ENCODE data around the gene ZNF281. TPM values are rescaled to one million over a fixed set of nuclear protein-coding genes. Genes with fewer than 3 reads are reported as not detected.
A peak's percentile ranks its signal among the peaks of the same experiment; 100 is the strongest.

Gene ZNF281, protein sequence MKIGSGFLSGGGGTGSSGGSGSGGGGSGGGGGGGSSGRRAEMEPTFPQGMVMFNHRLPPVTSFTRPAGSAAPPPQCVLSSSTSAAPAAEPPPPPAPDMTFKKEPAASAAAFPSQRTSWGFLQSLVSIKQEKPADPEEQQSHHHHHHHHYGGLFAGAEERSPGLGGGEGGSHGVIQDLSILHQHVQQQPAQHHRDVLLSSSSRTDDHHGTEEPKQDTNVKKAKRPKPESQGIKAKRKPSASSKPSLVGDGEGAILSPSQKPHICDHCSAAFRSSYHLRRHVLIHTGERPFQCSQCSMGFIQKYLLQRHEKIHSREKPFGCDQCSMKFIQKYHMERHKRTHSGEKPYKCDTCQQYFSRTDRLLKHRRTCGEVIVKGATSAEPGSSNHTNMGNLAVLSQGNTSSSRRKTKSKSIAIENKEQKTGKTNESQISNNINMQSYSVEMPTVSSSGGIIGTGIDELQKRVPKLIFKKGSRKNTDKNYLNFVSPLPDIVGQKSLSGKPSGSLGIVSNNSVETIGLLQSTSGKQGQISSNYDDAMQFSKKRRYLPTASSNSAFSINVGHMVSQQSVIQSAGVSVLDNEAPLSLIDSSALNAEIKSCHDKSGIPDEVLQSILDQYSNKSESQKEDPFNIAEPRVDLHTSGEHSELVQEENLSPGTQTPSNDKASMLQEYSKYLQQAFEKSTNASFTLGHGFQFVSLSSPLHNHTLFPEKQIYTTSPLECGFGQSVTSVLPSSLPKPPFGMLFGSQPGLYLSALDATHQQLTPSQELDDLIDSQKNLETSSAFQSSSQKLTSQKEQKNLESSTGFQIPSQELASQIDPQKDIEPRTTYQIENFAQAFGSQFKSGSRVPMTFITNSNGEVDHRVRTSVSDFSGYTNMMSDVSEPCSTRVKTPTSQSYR
- total RNA-seq (ENCODE audit: unreplicated experiment) = 35.1 TPM
- long read RNA-seq, full-length matches to known transcripts = 8 of 14 reads
- long read RNA-seq, partial matches to known transcripts = 0 of 14 reads
- long read RNA-seq, other reads (novel, unspliced or antisense) = 6 of 14 reads

DNA sequence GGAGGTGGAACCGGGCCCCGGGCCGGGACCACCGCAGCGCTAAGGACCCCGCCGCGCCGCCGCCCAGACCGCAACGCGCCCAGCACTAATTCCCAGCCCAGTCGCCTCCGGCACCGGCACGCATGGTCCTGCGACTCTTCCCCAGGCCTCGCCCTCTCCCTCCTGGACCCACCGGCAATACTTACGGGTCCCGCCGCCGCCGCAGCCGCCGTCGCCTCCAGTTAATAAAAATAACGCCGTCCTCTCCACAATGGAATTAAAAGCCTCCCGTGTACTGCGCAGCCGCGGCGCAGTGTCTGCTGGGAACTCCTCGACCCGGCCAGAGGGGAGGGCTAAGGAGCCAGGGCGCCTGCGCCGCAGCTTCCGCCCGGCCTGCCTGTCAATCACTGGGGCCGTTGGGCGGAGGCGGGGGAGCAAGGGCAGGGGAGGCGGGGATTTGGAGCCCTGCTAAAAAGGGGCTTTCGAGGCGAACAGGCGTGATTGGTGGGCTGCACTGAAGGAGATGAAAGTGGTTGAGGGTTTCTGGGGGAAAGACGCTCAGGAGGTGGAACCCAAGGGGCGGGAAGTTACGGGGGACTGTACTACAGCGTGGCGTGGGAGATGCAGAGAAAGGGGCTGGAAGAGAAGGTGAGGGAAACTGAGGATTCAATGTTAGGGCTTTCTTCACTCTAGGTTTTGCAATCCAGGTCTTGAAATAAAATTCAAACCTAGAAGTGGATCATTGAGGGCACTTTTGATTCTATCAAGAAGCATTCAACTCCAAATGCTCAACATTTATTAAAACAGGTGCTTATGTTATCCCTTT, at the start of gene ZNF281:
TSS of gene ZNF281 (minus strand) at position 276 of the 805 bp plus-strand sequence. CDS start 331 bp downstream, outside the sequence.
- H3K9me3 Mint-ChIP-seq (ENCODE audit: unreplicated experiment) = no peaks in the 10 kb centered on the region
- peak; percentile 99 for DNase-seq (ENCODE audit: low spot score)
- peaks cover 52% of the 10 kb centered on the region for H3K4me1 Mint-ChIP-seq (ENCODE audit: unreplicated experiment)
- peak within 1 kb of the TSS; percentile 100 for H3K4me3 Mint-ChIP-seq (ENCODE audit: unreplicated experiment)
- H3K36me3 Mint-ChIP-seq (ENCODE audit: low read depth, unreplicated experiment) = peaks cover 12% of the 10 kb centered on the region
- H3K27ac Mint-ChIP-seq (ENCODE audit: unreplicated experiment) = peak within 1 kb of the TSS; percentile 97
- TF ChIP-seq, protein P1, sequence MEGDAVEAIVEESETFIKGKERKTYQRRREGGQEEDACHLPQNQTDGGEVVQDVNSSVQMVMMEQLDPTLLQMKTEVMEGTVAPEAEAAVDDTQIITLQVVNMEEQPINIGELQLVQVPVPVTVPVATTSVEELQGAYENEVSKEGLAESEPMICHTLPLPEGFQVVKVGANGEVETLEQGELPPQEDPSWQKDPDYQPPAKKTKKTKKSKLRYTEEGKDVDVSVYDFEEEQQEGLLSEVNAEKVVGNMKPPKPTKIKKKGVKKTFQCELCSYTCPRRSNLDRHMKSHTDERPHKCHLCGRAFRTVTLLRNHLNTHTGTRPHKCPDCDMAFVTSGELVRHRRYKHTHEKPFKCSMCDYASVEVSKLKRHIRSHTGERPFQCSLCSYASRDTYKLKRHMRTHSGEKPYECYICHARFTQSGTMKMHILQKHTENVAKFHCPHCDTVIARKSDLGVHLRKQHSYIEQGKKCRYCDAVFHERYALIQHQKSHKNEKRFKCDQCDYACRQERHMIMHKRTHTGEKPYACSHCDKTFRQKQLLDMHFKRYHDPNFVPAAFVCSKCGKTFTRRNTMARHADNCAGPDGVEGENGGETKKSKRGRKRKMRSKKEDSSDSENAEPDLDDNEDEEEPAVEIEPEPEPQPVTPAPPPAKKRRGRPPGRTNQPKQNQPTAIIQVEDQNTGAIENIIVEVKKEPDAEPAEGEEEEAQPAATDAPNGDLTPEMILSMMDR (IDR thresholded peaks at IDR 0.05; ENCODE audit: unreplicated experiment) = no peak
- peaks cover 3% of the 10 kb centered on the region for H3K27me3 Mint-ChIP-seq (ENCODE audit: unreplicated experiment)

DNA sequence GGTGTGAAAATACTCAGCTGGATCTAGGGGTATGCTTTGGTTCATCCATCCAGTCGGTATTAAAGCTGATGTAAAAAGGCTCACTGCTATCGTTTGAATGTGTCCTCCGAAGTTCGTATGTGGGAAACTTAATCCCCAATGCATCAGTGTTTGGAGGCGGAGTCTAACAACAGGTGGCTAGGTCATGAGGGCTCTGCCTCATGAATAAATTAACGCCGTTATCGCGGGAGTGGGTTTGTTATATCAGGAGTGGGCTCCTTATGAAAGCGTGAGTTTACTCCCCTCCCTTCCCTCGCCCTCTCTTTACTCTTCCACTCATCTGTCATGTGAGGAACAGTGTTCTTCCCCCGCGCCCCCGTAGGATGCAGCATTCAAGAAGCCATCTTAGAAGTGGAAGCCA, 48.9 kb upstream of the ZNF281 start:
- H3K4me3 Mint-ChIP-seq (ENCODE audit: unreplicated experiment) = no peak overlapping the region
- H3K27me3 Mint-ChIP-seq (ENCODE audit: unreplicated experiment) = no peaks in the 10 kb centered on the region
- TF ChIP-seq, protein P1 (IDR thresholded peaks at IDR 0.05; ENCODE audit: unreplicated experiment) = no peak
- no peak overlapping the region for H3K27ac Mint-ChIP-seq (ENCODE audit: unreplicated experiment)
- H3K36me3 Mint-ChIP-seq (ENCODE audit: low read depth, unreplicated experiment) = no peaks in the 10 kb centered on the region
- H3K9me3 Mint-ChIP-seq (ENCODE audit: unreplicated experiment) = no peaks in the 10 kb centered on the region
- H3K4me1 Mint-ChIP-seq (ENCODE audit: unreplicated experiment) = peaks cover 14% of the 10 kb centered on the region
- no peak for DNase-seq (ENCODE audit: low spot score)

DNA sequence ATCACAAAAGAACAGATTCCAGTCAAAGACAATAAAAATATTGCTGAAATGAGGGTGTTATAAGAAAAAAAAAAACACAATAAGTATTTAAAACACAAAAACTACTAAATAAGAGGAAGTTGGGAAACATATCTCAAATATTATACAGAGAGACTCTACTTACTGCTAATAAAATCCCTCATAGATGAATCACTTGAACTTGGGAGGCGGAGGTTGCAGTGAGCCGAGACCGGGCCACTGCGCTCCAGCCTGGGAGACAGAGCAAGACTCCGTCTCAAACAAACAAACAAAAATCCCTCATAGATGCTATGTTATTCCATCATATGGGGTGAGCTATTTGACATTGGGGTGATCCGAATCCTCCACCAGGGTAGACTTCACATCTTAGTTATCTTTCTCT, 48.0 kb upstream of the ZNF281 start:
- TF ChIP-seq, protein P1 (IDR thresholded peaks at IDR 0.05; ENCODE audit: unreplicated experiment) = no peak
- no peaks in the 10 kb centered on the region for H3K9me3 Mint-ChIP-seq (ENCODE audit: unreplicated experiment)
- no peak overlapping the region for H3K4me3 Mint-ChIP-seq (ENCODE audit: unreplicated experiment)
- H3K36me3 Mint-ChIP-seq (ENCODE audit: low read depth, unreplicated experiment) = no peaks in the 10 kb centered on the region
- no peak overlapping the region for H3K27ac Mint-ChIP-seq (ENCODE audit: unreplicated experiment)
- H3K27me3 Mint-ChIP-seq (ENCODE audit: unreplicated experiment) = no peaks in the 10 kb centered on the region
- H3K4me1 Mint-ChIP-seq (ENCODE audit: unreplicated experiment) = peaks cover 22% of the 10 kb centered on the region
- no peak for DNase-seq (ENCODE audit: low spot score)

DNA sequence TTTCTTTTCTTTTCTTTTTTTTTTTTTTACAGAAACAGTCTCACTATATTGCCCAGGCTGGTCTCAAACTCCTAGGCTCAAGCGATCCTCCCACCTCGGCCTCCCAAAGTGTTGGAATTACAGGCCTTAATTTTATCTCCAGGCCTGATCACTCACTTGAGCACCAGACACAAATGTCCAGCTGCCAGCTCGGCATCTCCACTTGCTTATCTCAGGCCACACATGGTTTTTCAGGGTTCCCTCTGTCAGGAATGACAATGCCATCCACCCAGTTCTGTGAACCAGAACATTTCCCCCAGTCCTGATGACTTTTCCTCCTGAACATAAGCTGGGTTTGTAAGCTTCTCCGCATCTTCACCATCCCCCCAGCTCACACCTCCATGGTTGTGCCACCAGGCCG, 44.6 kb upstream of the ZNF281 start:
- H3K4me1 Mint-ChIP-seq (ENCODE audit: unreplicated experiment) = peaks cover 24% of the 10 kb centered on the region
- TF ChIP-seq, protein P1 (IDR thresholded peaks at IDR 0.05; ENCODE audit: unreplicated experiment) = no peak
- no peaks in the 10 kb centered on the region for H3K9me3 Mint-ChIP-seq (ENCODE audit: unreplicated experiment)
- no peaks in the 10 kb centered on the region for H3K36me3 Mint-ChIP-seq (ENCODE audit: low read depth, unreplicated experiment)
- DNase-seq (ENCODE audit: low spot score) = no peak
- H3K27ac Mint-ChIP-seq (ENCODE audit: unreplicated experiment) = no peak overlapping the region
- no peaks in the 10 kb centered on the region for H3K27me3 Mint-ChIP-seq (ENCODE audit: unreplicated experiment)
- H3K4me3 Mint-ChIP-seq (ENCODE audit: unreplicated experiment) = no peak overlapping the region

Measured in endothelial cell (in vitro differentiated cells).